NCI-H2196 (cell line): Measurements from ENCODE around the gene ABHD17C.
A peak's percentile ranks its signal among the peaks of the same experiment; 100 is the strongest.
"Not testable (repeated sequence)": the region's sequence is repeated elsewhere in the genome, so short reads cannot be mapped to it uniquely, and the experiment has no call there.

Experiments used
- DNase-seq: peaks from one replicate; lab custom pipeline; 2025; ENCODE audit not compliant: unreplicated experiment; lab: John Stamatoyannopoulos, UW

Gene ABHD17C

GRCh38 chr15:80695099-80695910 is at the start of gene ABHD17C:
Gene ABHD17C, plus strand, starts transcription at chr15:80695310. Its CDS starts 120 bp downstream, at chr15:80695430.
- peak; percentile 51 for DNase-seq

GRCh38 chr15:80645494-80646065 is 49.5 kb upstream of the ABHD17C start:
- DNase-seq, result no peak

- DNase-seq, result not testable (repeated sequence)
Observed at GRCh38 chr15:80647424-80647823, 47.7 kb upstream of the ABHD17C start.

- no peak for DNase-seq
Observed at GRCh38 chr15:80654299-80654698, 40.8 kb upstream of the ABHD17C start.

GRCh38 chr15:80659375-80659774 is 35.7 kb upstream of the ABHD17C start:
- DNase-seq, result no peak

- no peak for DNase-seq
Observed at GRCh38 chr15:80660119-80660518, 35.0 kb upstream of the ABHD17C start.

GRCh38 chr15:80662129-80662528 is 33.0 kb upstream of the ABHD17C start:
- no peak for DNase-seq

- no peak for DNase-seq
Observed at GRCh38 chr15:80662757-80663553, 32.2 kb upstream of the ABHD17C start.

- DNase-seq, result no peak
Observed at GRCh38 chr15:80665151-80665550, 30.0 kb upstream of the ABHD17C start.

- DNase-seq, result no peak
Observed at GRCh38 chr15:80667936-80668335, 27.2 kb upstream of the ABHD17C start.

GRCh38 chr15:80668546-80669236 is 26.4 kb upstream of the ABHD17C start:
- no peak for DNase-seq

GRCh38 chr15:80669663-80670273 is 25.3 kb upstream of the ABHD17C start:
- DNase-seq, result no peak

GRCh38 chr15:80673561-80674244 is 21.4 kb upstream of the ABHD17C start:
- no peak for DNase-seq

- no peak for DNase-seq
Observed at GRCh38 chr15:80674245-80674614, 20.9 kb upstream of the ABHD17C start.

- no peak for DNase-seq
Observed at GRCh38 chr15:80677041-80677440, 18.1 kb upstream of the ABHD17C start.

- no peak for DNase-seq
Observed at GRCh38 chr15:80679167-80679803, 15.8 kb upstream of the ABHD17C start.

GRCh38 chr15:80679804-80680175 is 15.3 kb upstream of the ABHD17C start:
- no peak for DNase-seq

- no peak for DNase-seq
Observed at GRCh38 chr15:80682201-80682600, 12.9 kb upstream of the ABHD17C start.

- DNase-seq, result no peak
Observed at GRCh38 chr15:80684697-80685096, 10.4 kb upstream of the ABHD17C start.

- no peak for DNase-seq
Observed at GRCh38 chr15:80685628-80686027, 9.5 kb upstream of the ABHD17C start.
